HG03354 (cell line): ENCODE results near the gene BRAT1.

Experiments used
- ATAC-seq: cut with Tn5 transposase; IDR thresholded peaks from one replicate; pipeline ENCODE4 v1.9.1; 2021; ENCODE audit warnings: mild to moderate bottlenecking; ENCODE audit not compliant: unreplicated experiment, poor library complexity, severe bottlenecking

The BRAT1 gene

DNA sequence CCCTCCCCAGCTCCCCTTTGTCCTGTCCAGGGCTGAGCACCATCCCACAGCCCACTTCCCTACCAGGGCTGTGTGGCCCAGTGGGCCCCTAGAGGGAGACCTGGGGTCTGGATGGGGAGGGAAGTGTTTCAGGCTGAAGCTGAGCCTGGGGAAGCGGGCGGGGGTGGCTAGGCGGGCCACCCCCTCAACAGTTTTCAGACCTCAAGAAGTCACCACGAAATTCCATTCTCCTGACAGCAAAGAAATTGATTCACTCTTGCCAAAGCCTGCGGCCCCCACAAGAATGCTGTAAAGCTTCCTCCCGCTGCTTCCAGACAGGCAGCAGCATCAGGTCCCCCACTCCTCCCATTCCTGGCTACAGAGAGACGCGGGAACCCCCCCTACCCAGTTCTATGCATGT, 38.3 kb downstream of the BRAT1 start:
- ATAC-seq = no peak

DNA sequence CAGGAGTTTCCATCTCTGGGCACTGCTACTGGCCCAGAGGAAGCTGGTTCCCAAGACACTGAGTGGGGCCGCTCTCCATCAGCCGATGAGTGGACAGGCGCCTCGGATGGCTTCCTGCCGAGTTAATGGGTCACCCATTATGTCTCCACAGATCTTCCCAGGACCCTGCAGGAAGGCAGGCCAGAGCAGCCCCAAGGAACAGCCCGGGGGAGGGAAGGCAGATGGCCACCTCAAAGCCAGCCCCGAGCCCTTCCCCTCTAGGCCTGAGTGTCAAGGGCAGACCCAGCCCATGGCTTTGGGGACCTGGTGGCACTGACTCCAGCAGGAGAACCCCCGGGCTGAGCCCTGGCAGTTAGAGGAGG, 39.1 kb downstream of the BRAT1 start:
- ATAC-seq = no peak

DNA sequence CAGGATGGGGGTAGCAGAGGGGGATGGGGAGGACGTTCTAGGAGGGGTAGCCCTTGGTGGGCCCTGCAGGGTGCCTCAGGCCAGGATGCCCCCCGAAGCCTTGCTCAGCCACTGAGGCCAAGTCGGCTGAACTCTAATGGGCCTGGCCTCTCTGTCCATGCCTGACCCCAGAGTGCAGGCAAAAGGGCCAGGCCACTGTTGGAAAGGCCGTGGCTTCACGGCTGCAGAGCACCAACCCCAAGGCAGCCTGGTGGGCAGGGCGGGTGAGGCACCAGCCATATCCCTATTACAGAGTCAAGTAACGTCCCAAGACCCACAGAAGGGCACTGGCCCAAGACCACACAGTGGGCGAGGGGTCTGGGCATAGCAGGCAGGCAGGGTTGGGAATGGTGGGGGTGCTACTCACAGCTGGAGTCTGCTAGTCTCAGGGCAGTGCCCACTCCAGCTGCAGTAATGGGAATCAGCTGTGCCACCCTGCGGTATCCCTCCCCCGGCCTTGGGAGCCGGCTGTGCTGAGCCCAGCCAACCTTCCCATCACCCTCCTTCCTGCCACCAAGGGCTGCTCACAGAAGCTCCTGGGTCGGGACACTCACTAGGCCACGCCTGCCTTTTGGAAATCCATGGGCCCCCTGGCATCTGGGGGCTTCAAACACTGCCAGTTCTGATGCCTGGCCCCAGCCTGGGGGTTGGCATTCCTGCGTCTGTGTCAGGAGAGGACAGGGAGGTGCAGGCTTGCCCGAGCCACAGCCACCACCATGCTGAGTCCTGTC, 39.7 kb downstream of the BRAT1 start:
- ATAC-seq = no peak

DNA sequence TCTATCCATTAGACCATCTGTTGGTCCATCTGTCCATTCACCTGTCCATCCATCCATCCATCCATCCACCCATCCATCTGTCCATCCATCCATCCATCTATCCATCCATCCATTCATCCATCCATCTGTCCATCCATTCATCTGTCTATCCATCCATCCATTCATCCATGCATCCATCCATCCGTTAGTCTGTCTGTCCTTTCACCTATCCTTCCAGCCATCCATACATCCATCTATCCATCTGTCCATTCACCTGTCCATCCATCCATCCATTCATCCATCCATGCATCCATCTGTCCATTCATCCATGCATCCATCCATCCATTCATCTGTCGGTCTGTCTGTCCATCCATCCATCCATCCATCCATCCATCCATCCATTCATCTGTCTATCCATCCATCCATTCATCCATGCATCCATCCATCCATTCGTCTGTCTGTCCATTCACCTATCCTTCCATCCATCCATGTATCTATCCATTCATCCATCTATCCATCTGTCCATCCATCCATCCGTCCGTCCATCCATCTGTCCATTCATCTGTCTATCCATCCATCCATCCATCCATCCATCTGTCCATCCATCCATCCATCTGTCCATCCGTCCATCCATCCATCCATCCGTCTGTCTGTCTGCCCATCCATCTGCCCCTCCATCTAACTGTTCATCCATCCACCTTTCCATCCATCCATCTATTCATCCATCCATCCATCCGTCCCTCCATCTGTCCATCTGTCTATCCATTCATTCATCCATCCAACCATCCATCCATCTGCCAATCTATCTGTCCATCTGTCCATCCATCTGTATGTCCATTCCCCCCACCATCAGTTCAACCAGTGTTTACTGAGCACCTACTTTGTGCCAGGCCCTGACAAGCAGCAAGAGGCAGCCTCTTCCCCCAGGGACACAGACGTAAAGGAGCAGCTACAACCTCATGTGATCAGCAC, 40.6 kb downstream of the BRAT1 start:
- ATAC-seq = no peak

DNA sequence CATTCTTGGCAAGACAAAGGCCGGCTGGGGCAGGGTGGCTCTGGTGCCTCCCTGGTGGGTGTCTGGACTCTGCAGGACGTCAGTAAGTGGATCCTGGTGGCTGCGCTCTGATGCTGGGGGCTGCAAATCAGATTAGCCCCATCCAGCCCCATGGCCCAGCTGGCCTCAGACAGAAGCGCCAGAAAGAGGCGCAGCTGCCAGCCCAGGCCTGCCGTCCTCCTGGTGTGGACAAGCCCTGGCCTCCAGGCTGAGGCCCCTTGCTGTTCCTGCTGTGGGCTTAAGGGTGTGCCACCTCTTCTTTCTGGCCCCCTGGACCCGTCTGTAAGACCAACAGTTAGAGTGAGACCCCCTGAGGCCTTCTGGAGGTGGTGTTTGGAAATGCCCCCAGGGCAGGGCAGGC, 41.6 kb downstream of the BRAT1 start:
- ATAC-seq = no peak

DNA sequence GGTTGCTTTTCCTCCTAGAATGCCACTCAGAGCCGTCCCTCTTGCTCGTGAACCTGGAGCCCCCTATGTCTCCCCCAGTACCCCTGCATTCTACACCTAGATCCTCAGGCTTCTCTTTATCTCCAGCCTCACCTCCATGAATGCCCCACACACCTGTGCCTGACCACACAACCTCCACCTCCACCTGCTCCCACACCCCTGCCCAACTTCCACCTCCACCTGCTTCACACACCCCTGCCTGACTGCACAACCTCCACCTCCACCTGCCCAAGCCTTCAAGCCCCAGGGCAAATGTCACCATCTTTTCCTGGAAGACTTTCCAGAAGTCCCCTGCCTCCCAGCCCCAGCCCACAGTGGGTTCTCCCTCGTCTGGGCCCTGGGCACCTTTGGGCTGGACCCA, 42.6 kb downstream of the BRAT1 start:
- ATAC-seq = no peak

DNA sequence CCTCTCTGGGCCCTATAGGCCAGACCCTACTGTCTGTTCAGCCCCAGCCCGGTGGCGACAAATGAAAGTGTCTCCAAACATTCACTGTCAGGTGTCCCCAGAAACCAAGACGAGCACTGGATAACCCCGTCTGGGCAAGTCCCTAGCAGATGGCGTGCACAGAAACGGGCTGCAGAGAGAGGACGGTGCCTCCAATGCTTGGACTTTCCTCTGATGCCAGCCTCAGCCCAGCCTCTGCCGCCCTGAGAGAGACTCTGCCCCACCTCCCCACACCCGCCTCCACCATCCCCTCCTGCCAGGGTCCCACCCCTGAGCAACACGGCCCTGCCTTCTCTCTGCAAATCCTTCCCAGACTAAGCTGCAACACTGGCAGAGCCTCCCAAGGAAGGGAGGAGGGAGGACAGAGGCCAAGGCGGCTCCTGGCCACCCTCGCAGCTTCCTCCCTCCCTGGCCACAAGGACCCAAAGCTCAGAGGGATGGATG, 43.1 kb downstream of the BRAT1 start:
- ATAC-seq = no peak

DNA sequence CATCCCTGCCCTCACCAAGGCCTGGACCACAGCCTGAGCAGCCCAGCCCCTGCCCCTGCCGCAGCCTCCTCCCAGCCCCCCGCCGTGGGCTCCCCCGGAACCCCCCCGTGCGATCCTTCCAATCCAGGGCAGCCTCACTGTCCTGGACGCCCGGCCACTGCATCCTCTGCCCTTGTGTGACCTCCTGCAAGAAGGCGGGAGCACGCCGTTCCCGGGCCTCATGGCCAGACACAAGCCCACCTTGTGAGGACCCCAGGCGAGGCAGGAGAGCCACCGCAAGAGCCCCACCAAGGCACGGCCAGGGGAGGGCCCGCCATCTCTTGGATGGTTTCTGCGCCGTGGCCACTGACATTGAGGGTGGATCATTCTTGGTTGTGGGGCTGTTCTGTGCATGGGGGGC, 43.6 kb downstream of the BRAT1 start:
- no peak for ATAC-seq

DNA sequence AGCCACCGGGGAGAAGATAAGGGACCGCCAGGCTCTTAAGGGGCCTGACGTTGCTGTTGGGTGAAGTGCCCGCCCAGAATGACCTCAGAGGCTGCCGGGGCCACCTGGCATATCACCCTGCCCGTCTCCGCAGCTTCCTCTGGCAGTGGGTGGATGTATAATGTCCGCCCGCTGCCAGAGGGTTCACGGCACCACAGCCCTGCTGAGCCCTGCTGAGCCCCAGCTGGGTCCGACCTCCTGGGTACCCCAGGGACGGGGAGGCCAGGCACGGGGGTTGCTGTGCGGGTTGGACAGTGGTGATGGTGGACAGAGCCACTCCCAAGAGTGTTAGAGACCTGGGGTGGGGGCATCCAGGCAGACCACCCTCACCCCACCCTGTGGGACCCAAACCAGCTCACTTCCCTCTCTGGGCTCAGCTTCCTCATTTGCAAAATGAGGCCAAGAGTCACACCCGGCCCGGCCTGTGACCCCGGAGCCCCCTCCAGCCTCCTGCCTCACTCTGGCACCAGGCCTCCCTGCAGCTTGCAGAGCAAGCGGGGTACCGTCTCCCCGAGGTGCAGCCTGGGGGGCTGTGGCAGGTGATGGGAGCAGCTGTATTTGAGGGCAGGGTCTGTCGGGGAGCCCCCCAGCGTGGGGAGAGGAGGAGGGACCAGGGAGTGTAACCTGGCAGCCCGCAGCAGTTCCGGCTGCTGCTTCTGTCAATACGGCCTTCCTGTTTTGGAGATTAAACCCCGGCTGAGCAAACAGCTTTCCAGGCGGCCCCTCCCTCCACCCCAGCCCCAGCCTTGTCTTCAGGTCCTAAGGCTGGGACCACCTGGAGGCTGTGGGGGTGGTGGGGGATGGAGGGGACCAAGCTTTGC, 44.2 kb downstream of the BRAT1 start:
- no peak for ATAC-seq

DNA sequence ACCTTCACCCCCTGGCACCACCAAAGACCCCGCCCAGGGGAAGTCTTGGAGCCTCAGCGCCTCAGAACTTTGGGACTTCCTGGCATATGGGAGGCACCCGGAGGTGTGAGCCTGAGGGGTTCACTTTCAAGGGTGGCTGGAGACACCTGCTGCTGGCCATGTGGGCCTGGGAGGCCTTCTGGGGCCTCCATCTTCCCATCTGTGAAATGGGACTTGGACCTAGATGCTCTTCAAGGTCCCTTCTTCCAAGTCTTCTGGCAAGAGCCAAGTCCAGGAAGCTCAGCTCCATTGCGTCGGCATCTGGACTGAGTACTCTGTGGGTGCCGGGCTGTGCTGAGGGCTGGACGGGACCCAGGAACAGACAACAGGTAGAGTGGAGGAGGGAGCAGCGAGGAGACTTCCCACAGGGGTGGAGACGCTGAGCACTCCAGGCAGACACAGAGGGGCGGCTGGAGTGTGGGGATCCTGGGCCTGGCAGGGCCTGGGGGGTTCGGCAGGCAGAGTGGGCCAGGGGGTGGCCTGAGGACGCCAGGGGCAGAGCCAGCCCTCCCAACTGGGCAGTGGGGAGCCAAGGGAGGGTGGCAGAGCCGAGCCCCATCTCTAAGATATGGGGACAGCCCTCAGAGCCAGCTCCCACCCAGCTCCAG, 45.1 kb downstream of the BRAT1 start:
- no peak for ATAC-seq

DNA sequence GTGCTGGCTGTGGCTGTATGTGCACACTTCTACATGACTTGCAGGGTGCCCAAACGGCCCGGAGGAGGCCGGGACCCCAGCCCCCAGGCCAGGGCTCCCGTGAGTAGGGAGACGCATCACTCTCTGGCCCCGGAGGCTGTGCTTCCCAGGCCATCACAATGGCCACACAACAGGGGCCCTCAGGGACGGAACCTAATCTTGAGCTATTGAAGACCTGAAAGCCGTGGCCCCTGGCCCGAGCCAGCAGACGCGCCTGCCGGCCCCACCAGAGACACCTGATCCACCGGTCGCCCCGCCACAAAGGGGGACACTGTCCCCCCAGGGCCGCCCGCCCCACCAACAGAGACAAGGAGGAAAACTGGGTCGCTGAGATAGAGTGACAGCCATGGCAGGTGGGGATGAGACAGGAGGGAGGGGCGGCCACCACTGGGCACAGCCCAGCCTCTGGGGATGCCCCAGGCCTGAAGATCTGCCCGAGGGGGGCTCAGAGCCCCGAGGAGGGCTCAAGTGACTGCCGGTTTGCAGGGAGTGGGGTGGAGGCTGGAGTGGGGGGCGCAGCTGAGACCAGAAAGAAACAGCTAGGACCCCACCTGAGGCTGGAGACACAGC, 45.9 kb downstream of the BRAT1 start:
- ATAC-seq = no peak

DNA sequence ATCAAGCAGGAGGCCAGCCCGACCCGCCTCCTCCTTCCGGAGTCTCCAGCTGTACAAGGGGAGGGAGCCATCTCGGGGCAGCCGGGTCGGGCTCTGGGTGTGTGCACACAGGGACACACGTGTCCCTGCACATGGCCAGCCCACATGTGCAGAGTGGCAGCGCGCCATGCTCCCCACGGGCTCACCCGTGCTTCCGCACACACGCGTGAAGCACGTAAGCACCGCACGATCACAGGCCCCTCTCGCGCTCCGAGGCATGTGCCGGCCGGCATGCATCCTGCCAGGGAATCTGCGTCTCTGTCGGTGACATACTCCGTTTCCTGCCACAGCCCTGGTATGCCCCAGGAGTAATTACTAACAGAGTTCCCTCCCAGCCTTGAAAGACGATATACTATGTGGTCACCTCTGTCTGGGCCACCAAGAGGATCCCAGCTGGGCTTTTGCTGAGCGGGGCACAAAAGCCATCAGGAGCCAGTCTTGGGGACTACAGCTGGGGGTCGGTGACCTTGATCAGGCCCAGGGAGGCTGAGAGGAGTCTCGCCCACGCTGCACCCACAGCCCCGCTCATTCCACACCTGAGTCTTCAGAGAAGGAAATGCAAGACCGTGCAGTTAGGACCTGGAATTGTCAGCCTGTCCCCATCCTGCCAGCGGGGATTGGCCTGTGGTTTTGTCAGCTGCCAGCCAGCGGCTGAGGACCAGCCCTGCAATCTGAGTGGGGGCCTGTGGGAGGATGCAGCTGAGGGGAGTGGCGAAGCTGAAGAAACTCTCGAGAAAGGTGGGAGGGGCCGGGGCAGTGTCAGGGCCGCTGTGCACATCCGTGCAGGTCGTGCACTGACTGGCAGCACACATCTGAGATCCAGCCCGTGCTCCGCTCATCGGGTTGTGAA, 46.8 kb downstream of the BRAT1 start:
- peak; percentile 64 for ATAC-seq

DNA sequence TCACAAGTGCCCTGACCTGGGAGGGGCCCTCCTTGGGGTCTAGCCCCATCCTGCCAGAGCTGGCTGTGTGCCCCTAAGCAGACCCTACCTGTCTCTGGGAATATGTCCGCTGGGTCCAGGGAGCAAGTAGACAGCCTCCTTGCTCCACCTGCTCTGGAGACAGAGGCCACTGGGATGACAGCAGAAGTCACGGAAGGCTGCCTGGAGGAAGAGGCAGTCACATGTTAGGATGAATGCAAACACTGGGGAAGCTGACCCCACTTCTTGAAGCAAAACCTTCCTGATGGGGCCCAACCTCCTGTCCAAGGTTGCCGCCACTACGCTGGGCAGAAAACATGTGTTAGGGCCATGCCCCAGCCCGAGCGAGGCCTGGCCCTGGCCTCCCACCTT, 47.4 kb downstream of the BRAT1 start:
- ATAC-seq = no peak

DNA sequence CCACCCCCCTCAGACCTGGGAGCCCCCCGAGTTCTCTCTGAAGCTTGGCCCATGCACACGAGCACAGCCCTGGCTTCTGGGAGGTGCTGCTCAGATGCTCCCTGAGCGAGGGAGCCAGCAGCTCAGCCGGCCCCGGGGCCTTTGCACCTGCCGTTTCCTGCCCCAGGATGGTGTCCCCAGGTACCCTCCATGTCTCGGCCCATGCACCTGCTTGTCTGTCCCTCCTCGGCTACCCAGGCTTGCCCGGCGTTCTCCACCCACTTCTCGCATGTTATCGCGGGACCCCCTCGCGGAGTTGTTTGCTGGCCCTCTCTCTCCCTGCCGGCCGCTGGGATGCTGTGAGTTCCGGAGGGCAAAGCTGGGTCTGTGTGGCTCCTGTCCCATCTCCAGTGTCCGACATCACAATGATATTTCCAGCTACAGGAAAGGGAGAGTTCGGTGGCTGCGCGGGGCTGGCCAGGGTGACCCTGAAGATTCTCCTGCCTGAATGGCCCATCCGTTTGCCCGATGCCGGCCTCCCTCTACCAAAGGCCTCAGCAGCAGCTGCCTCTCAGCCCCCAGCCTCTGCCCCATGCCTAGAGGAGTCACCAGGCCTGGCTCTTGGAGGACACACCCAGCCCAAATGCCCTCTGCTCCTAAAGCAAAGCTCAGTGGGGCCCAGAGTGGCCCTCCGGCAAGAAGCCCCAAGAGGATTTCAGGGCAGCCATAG, 48.0 kb downstream of the BRAT1 start:
- ATAC-seq = no peak

DNA sequence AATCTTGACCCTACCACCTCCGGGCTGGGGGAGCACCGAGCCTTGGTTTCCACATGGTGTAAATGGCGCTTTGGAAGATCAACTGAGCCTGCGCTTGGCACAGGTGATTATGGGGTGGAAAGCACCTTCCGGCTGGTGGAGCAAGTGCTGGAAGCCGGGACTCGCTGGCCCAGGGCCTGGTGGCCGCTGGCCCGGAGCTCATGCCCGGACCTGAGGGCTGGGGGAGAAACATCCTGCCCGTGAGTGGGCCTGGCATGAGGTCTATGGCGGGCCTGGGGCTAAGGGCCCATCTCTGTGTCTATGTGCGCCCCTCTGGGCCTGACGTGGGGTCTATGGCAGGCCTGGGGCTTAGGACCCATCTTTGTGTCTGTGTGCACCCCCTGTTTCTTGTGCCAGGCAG, 49.9 kb downstream of the BRAT1 start:
- ATAC-seq = no peak

DNA sequence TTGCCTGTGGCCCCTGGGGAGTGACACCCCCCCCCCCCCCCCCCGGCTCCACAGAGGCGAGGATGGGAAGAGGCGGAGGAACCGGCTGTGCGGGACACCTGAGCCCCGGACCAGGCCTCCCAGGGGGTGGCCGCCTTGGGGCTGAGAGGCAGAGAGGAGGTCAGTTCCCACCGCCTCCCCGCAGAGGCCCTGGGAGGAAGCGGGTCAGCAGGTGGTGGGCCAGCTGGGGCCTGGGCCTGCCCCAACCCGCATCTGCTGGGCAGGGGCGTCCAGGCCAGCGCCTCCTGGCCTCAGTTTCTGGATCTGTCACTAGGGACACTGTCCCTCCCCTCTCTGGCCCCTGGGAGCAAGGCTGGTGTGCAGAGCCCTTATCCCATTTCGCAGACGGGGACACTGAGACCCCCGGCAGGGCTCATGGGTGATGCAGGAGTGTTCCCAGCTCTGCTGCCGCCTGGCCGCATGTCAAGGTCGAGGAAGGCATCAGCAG, 50.4 kb downstream of the BRAT1 start:
- no peak for ATAC-seq

DNA sequence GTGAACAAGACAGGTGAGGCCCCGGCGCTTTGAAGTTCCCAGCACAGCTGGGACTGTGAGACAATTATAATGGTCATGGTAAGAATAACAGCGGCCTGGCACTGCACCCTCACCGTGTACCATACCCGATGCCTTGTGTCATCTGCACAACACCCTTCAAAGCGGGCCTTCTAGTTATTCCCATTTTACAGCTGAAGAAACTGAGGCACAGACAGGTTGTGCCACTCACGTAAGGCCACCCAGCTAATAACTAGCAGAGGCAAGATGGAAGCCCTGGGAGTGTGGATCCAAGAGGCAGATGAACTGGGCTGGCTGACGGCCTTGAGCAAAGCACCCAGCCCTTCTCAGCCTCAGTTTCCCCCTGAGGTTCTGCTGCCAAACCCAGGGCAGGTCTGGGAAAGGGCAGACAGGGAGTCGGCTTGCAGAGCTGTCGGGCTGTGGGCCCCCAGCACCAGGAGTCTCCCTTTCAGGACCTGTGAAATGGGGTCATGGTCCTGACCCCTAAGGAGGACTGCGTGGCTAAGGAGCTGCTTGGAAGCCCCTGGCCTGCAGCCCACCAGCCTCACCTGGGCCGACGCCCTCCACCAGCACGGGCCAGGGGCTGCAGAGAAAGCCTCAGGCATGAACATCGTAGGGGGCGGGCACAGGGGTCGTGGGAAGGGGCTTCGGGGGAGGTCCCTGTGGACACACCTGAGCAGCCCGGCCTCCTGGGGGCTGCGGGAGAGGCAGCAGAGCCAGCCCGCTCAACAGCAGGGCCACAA, 51.0 kb downstream of the BRAT1 start:
- no peak for ATAC-seq
